RWPE1 (cell line): ENCODE data around the gene HINFP.
"Not testable (repeated sequence)": the region's sequence is repeated elsewhere in the genome, so short reads cannot be mapped to it uniquely, and the experiment has no call there.

ENCODE experiments used
- CTCF ChIA-PET: fragments of 350-600 bp; sonication (Branson Sonifier 250); formaldehyde crosslinking; extraction: SDS; loops from one replicate; lab custom pipeline; 2021; lab: Yijun Ruan, JAX
- POLR2A ChIA-PET: fragments of 400-600 bp; formaldehyde crosslinking; extraction: SDS; loops from one replicate; lab custom pipeline; 2020; ENCODE audit warnings: antibody characterized with exemption; ENCODE audit not compliant: low non-redundant PET; lab: Yijun Ruan, JAX
- DNase-seq: peaks from one replicate; pipeline ENCODE4 v3.0.0; 2012; ENCODE audit warnings: low spot score
- H3K27ac ChIP-seq: fragments of 450-650 bp; 2 replicates; pipeline ENCODE4 v1.5.1; 2017
- CTCF ChIP-seq: fragments of 450-650 bp; conservative IDR thresholded peaks from 2 replicates; pipeline ENCODE4 v1.5.1; 2017; ENCODE audit warnings: low read depth, mild to moderate bottlenecking

HINFP gene

GRCh38 chr11:119099711-119100110 is 21.7 kb upstream of the HINFP start:
- ChIA-PET POLR2A (interaction anchor here (0.6 kb wide), 1 partner anchor 315 kb away, joined by 4 read pairs; no protein-coding TSS in a partner anchor), CTCF (no interaction called here)
- TF ChIP-seq CTCF: no peak
- H3K27ac ChIP-seq: no peak overlapping the region
- DNase-seq: no peak

- peak overlapping the region; percentile 97 for H3K27ac ChIP-seq
- TF ChIP-seq CTCF: peak; percentile 70
- CTCF ChIA-PET: no interaction called here
- POLR2A ChIA-PET: no interaction called here
- no peak for DNase-seq
These were observed 21.0 kb upstream of the HINFP start for GRCh38 chr11:119100246-119100970.

- peak overlapping the region; percentile 97 for H3K27ac ChIP-seq
- ChIA-PET POLR2A (interaction anchor here (0.6 kb wide), 1 partner anchor 15 kb away, joined by 6 read pairs; no protein-coding TSS in a partner anchor), CTCF (interaction anchor here (1.5 kb wide), 1 partner anchor 44 kb away, joined by 3 read pairs; no protein-coding TSS in a partner anchor)
- no peak for DNase-seq
- no peak for TF ChIP-seq CTCF
These were observed 20.2 kb upstream of the HINFP start for GRCh38 chr11:119100994-119101758.

- peak within 1 kb of the TSS; percentile 97 for H3K27ac ChIP-seq
- DNase-seq: peak; percentile 92
- ChIA-PET CTCF (interaction anchor here (0.8 to 1.5 kb wide), 2 partner anchors 43 to 222 kb away, joined by 3 read pairs; no protein-coding TSS in a partner anchor), POLR2A (interaction anchor here (0.6 to 1.0 kb wide), 3 partner anchors 16 to 68 kb away, joined by 3 to 12 read pairs (median 6); partner anchors contain the start of gene HMBS)
- no peak for TF ChIP-seq CTCF
These were observed 19.5 kb upstream of the HINFP start, which contains the start of gene DPAGT1 for GRCh38 chr11:119101759-119102423. DPAGT1 (minus strand) TSS chr11:119101853; CDS start chr11:119101655, 198 bp downstream.

- H3K27ac ChIP-seq: peak overlapping the region; percentile 97
- ChIA-PET CTCF (interaction anchor here (0.6 to 1.5 kb wide), 4 partner anchors 39 to 1066 kb away, joined by 3 to 5 read pairs (median 3); no protein-coding TSS in a partner anchor), POLR2A (interaction anchor here (0.7 to 1.0 kb wide), 3 partner anchors 18 to 367 kb away, joined by 10 to 12 read pairs (median 12); partner anchors contain the start of gene HMBS)
- not testable (repeated sequence) for DNase-seq
These were observed 18.2 kb upstream of the HINFP start for GRCh38 chr11:119103161-119103664.

- TF ChIP-seq CTCF: no peak
- peak overlapping the region; percentile 97 for H3K27ac ChIP-seq
- CTCF ChIA-PET: no interaction called here
- POLR2A ChIA-PET: no interaction called here
- no peak for DNase-seq
These were observed 17.6 kb upstream of the HINFP start for GRCh38 chr11:119103793-119104192.
